NCI-H510A treated with DMSO at 0.1 percent for 48 hours (cell line): ENCODE data around the gene DEPDC7.
A peak's percentile ranks its signal among the peaks of the same experiment; 100 is the strongest.
"Not testable (repeated sequence)": the region's sequence is repeated elsewhere in the genome, so short reads cannot be mapped to it uniquely, and the experiment has no call there.

Source experiments
- DNase-seq: peaks from one replicate; lab custom pipeline; 2025; lab: John Stamatoyannopoulos, UW

Gene DEPDC7

DNA sequence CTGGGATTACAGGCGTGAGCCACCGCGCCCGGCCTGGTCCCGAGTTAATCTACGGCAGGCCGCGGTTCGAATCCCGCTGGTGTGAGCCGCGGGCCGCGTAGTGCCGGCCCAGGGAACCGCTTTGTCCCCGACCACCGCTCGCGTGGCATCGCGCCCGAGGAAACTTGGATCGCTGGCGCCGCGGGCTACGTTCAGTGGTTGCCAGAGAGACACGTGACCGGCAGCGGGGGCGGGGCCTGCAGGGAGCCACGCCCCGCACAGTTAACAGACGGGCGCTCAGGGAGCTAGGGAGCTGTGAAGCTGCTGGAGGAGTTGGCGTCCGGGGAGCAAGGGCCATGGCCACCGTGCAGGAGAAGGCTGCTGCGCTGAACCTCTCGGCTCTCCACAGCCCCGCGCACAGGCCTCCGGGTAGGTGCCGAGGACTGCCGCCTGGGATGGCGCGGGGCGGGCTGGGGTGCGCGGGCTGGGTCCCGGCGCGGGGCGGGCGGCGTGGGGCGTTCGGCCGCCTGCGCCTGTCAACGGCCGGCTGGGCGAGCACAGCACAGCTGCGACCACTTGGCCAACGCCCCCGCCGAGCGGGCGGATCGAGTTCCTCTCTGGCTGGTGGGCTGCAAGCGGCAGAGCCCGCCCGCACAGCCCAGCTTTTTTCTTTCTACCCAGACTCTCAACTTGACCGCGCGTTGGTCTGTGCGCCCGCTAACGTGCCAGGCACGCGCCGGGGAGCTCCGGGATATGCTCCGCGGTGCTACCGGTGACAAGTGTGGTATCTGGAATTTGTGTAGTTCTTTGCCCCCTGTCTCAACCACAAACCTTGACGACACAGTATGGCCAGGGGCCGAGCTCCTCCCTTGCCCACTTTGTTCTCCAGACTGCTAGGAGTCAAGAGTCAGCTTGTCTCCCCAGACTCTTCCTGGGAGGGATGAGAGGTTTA, at the start of gene DEPDC7:
DEPDC7 (plus strand) TSS at position 258 of the 931 bp plus-strand sequence; CDS start at position 336, 78 bp downstream.
- peak; percentile 80 for DNase-seq

DNA sequence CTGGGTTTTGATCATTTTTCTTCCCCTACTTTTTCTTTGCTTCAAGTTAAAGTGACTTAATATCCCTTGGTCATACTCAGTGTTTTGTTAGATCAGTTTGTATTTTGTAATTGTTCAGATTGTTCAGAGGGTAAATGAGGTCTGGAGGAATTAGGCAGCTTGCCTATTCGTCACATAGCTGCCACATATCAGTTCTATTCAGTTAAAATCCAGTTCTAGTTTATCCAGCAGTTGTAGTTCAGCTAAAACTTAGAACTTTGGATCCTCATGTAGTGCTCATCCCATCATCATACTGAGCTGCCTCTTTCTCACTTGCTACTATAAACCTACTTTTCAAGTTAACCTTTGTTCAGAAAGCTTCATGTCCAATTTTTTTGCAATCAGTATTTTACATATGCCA, 47.1 kb upstream of the DEPDC7 start:
- DNase-seq = no peak

DNA sequence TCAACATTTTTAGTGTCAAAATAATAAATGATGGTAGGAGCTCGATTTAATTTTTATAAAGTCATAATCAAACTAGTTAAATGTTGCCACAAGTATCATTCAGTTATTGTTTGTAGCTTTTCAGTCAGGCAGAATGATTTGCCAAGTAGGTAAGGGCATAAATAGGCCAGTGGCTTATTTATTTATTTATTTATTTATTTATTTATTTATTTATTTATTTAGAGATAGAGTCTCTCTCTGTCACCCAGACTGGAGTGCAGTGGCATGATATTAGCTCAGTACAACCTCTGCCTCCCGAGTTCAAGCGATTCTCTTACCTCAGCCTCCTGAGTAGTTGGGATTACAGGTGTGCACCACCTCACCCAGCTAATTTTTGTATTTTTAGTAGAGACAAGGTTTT, 43.4 kb upstream of the DEPDC7 start:
- not testable (repeated sequence) for DNase-seq

DNA sequence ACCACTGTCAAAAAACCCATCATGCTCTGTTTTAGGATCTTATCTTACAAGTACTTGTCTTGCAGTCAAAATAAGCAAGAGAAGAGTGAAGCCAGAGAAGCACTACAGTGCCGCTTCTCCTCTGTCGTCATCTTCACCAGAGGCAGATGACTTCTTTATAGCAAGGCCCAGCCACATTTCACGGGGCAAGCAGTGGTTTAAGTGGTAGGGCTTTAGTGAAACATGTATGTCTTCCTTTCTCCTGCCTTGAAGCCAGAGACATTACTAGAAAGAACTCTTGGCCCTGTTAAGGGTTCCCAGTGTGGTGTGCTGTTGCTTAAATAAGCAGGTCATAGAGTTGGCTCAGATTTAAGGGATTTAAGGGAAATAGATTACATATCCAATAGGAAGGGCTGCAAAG, 42.9 kb upstream of the DEPDC7 start:
- DNase-seq = no peak

DNA sequence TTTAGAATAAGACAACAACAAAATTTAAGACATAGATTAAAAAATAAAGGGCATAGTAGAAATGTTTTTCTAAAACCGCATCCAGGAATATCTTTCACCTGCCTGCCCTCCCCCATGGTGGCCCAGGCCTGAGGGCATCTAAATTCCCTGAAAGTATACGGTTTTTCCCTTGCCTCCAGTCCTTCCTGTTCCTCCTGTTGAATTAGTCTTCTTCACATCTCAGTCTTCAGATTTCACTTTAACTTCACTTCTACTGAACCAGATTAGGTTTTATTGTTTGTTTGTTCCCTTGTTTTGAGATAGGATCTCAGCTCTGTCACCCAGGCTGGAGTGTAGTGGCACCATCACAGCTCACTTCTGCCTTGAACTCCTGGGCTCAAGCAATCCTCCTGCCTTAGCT, 33.1 kb upstream of the DEPDC7 start:
- DNase-seq = no peak

DNA sequence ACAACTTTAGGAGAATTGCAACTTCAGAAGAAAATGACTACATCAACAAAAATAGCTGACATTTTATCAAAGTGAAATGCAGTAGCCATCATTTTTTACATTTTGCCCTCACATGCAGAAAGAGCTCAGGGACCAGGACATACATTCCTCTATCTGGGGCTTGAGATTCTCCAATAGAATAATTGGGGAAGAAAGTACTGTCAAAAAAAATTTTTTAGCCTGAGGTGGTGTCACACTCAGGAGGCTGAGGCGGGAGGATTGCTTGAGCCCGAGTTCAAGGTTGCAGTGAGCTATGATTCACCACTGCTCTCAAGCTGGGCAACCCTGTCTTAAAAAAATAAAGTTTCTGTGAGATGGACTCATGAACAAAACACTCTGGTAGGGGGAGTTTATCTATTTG, 32.2 kb upstream of the DEPDC7 start:
- DNase-seq = no peak

DNA sequence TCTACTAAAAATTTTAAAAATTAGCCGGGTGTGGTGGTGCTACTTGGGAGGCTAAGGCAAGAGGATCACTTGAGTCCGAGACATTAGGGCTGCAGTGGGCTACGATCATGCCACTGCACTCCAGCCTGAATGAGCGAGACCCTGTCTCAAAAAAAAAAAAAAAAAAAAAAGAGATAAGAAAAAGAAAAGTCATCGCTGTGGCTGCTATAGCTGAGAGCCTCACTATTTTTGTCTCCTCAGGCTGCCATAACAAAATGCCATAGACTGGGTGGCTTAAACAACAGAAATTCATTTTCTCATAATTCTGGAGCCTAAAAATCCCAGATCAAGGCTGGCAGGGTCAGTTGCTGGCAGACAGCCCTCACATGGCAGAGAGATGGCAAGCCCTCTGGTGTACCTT, 30.1 kb upstream of the DEPDC7 start:
- no peak for DNase-seq

DNA sequence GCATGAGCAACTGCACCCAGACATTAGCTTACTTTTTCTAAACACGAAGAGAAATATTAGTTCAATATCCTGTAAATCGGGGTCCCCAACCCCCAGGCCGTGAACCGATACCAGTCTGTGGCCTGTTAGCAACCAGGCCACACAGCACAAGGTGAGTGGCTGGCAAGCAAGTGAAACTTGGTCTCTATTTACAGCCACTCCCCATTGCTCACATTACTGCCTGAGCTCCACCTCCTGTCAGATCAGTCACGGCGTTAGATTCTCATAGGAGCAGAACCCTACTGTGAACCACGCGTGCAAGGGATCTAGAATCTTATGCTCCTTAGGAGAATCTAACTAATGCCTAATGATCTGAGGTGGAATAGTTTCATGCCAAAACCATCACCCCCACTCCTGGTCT, 27.8 kb upstream of the DEPDC7 start:
- DNase-seq = no peak

DNA sequence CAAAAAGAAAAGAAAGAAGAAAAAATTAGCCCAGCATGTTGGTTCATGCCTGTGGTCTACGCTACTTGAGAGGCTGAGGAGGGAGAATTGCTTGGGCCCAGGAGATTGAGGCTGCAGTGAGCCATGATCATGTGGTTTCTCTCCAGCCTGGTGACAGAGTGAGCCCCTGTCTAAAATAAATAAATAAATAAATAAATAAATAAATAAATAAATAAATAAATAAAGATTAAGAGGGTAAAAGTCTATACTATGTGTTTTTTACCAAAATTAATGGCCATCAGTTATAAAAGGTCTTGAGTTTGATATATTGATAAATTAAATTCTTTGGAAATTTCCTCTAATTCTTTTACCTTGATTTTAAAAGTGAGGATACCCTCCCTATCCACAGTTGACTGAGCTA, 25.2 kb upstream of the DEPDC7 start:
- DNase-seq = no peak

DNA sequence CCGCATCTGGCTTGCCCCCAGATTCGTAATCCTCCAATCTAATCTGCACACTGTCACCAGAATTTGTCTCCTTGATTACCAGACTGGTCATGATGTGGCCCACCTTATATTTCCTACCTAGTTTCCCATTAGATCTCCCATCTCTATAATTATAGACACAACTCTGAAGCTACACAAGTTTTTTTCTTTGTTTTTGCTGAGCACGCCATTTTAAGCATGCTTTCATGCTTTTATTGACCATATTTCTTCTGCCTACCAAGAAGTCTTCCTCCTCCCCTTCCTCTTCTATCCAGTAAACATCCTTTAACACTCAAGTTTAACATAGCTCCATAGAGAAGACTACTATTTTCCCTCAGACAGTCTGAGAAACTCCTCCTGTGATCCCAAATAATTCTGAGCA, 24.3 kb upstream of the DEPDC7 start:
- no peak for DNase-seq

DNA sequence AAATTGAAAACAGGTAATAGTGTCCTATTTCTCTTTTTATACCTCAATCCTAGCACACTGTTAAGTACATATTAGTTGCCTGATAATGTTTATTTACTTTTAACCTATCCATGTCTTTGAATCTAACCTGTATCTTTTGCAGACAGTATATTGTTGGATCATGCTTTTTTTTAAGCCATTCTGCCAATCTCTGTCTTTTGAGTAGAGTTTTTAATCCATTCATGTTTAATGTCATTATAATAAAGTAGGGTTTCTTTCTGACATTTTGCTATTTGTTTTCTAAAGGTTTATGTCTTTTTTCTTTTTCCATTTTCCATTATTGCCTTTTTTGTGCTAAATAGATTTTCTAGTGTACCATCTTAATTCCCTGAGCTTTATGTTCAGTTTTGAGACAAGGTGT, 23.8 kb upstream of the DEPDC7 start:
- no peak for DNase-seq

DNA sequence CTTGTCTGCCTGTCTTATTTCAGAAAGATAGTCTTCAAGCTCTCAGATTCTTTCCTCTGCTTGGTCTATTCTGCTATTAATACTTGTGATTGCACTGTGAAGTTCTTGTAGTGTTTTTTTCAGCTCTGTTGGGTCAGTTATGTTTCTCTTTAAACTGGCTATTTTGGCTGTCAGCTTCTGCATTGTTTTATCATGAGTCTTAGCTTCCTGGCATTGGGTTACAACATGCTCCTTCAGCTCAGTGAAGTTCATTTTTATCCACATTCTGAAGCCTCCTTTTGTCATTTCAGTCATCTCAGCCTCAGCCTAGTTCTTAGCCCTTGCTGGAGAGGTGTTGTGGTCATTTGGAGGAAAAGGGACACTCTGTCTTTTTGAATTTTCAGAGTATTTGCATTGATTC, 15.5 kb upstream of the DEPDC7 start:
- no peak for DNase-seq

DNA sequence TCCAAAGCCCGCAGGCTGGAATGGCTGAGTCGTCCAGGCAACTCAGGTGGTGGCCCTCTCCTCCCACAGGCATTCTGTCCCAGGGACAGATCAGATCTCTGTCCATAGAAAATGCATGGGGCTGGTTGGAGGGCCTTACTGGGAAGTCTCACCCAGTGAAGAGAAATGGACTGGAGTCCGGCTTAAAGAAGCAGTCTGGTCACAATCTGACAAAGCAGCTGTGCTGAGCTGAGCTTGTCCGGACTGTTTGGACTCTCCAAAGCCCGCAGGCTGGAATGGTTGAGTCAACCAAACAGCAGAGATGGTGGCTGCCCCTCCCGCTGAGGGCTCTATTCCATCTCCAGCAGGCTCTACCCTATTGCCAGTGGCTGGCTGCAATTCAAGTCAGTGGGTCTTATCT, 14.4 kb upstream of the DEPDC7 start:
- DNase-seq = no peak

DNA sequence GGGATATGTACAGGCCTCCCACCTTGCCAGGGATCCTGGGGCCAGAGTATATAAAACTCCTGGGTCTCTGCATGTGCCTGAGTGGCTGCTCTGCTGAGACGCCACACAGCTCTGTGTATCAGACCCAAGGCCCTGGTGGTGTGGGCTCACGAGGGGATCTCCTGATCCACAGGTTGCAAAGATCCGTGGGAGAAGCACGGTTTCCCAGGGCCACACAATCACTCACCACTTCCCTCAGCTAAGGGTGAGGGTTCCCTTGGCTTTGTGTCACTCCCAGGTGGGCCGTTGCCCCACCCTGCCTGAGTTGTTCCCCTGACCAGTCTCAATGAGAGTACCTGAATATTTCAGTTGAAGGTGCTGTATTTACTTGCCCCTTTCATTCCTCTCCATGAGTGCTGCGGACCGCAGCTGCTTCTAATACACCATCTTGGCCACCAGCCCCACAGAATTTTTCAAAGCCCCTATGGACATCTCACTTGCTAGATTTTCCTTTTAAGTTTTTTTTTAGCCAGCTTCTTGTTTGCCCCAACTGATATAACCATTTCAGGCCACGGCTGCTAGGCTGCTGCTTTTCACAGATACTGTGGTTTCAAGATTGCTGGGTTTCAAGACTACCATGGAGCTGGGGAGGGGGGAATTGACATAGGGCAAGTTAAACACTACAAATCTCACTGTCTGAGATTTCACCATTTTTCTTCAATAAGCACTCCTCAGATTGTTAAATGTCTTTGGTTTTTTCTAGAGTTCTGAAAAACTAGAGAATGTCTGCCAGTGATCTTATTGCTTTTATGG, 13.7 kb upstream of the DEPDC7 start:
- DNase-seq = no peak

DNA sequence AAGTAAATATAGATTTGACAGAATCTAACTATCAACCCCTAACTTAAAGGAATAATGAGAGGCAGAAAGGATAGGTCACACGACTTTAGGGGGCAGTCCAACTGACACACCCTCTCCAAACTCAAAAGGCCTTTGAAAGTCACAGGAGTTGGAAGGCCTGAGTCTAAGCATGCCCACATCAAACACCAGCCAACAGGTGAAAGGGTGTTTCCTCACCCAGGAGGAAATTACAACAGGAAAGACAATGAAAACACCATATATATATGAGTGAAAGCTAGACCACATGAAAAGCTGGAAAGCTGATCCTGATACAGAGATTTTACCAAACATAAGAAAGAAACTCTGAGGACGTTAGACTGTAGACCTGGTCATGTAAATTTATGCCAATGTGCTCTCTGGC, 10.5 kb upstream of the DEPDC7 start:
- DNase-seq = no peak

DNA sequence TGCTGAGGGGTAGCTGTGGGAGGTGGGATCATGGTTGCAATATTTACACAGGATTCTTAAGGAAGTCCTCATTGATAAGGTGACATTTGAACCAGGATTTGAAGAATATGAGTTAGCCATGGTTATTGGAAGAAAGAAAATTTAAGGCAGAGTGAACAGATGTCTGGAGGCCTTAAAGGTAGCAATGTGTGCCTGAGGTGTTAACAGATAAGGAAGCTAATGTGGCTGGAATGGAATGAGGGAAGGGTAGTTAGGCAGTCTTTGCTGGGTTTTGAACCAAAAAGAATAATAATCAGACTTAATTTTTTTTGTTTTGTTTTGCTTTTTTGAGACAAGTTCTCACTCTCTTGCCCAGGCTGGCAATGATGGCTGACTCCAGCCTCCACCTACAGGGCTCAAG, 9.7 kb upstream of the DEPDC7 start:
- no peak for DNase-seq

DNA sequence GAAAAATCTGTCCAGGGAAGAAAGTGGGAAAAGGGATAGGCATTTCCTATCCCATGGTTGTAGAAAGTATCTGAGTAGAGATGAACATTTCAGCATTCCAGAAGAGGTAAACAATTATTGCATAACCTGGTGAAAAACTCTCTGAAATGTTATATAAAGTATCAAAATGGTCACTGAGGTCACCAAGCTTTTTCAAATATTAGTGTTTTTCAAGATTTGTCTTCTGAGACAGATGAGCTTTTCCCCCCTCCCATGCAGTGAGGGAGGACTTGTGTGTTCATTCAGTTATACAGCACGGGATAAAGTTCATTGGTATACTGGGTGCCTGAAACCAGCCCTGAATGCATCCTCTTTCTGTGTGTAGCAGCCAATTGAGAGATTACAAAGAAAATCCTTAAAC, 1.9 kb upstream of the DEPDC7 start:
- no peak for DNase-seq

DNA sequence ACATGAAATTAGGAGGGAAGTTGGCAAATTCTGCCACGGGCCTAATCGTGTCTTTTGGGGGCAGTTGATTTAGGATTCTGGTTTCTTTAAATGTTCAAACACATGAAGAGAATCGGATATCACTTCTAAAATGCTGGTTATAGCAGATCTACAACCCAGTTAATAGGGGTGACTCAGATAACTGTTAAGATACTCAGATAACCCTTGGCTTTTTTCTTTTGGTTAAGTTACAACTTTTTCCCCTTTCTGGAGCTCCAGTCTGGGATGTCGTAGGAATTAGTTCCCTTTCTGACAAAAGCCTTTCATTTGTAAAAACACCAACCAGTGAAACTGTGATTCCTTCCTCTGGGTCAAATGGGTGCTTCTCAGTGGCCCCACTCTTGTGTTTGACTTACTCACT, 976 bp downstream of the DEPDC7 start:
- DNase-seq = no peak

DNA sequence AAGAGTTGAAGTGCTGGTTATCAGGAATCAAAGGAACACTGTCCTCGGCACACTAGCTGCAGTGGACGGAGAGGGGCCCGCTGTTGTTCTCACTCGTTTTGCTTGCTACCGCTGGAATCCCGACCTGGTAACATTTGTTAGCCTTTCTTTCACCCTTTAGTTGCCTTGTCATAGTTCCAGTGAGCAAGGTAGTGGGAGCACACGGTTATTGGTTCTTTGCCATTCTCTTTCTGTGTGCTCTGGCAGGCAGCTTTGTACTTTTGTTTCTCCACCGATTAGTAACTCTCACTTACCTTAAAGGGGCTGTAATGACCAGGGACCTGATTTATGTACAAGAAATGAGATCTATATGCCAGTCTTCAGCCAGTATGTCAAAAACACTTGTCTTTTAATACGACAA, 1.8 kb downstream of the DEPDC7 start:
- DNase-seq = no peak

DNA sequence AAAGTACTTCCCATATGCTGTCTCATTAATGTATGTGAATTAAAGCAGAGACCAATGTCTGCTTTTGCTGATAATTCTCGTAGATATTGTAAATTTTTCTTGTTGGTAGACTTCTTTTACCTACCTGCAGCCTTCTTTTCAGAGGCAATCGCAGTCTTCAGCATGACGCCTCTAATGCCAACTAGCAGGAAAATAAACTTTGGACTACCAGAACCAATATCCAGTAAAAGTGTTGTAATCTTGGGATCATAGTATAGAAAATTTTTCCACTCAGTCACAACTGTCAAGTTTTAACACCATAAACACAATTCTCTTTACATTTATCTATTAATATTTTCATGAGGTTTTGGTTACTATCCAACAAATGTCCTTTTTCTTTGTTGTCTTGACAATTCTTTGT, 2.3 kb downstream of the DEPDC7 start:
- DNase-seq = no peak

DNA sequence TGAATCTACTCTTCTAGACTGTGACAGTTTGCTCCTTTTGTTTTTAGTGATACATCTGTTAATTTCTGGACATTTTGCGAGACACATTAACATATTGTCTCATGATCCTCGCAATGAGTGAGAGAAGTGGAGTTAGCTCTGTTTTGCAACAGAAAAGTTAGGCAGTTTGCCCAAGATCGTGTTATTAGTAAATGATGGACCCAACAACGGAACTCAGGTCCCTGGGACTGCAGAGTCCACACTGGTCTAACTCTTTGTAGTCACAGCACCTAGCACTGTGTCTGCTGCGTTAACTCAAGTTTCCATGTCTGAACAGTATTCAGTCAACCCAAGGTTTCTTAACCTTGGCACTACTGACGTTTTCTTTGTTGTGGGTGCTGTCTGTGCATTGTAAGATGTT, 3.2 kb downstream of the DEPDC7 start:
- DNase-seq = no peak

DNA sequence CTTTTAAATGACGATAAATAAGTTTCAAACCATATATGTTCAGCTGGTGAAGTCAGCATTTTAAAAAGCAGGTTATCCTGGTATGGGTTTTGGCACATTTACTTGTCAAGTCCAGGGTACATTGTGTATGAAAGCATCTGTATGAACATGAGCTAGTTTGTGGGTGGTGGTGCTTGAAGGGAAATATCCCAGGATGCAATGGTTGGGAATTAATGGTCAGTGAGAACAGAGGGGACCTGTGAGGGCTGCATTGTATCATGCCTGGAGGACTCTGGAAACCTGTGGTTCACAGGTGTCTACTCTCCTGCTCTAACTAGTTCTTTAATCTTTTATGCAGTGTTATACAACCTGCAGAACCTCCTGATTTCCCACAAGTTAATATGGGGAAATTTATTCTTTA, 5.8 kb downstream of the DEPDC7 start:
- no peak for DNase-seq

DNA sequence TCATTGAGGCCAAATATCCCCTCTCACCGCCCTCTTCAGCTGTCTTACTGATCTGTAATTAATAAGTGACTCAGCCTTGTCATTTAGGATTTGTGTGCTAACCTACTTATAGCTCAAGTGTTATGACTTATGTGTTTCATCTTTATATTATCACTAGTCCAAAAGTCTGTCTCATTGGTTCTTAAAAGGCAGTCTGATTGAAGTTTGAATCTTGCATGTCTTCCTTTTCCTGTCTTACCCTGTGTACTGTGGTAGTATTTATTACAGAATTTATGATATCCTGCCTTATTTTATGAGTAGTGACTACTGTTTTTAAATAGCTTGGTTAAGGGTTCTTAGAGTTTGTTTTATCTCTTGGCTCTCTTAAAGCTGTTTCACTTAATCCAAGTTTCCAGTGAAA, 6.3 kb downstream of the DEPDC7 start:
- DNase-seq = no peak
